Measurements from ENCODE around the gene CPE.
"Not testable (repeated sequence)": the region's sequence is repeated elsewhere in the genome, so short reads cannot be mapped to it uniquely, and the experiment has no call there.

CPE gene

DNA sequence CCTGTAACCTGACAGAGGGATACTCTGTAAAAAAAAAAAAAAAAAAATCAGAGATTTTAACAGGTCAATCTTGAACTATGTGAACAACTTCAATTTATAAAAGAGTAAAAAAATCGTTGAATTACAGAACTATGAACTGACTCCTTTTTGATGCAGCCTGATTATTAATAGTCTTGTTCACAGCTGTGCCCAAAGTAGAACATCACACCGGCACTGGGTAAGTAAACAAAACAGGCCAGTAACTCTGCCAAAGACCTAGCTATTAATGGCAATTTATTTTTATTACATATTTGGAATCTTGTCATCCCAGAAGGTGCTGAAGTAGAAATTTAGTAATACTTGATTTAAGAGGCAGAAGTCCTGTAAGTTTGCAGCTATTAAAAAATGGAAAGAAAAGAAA lies 31.4 kb downstream of the CPE start:
- DNase-seq, result no peak

- no peak for DNase-seq
Measured at GRCh38 chr4:165415910-165416309, 37.1 kb downstream of the CPE start.

DNA sequence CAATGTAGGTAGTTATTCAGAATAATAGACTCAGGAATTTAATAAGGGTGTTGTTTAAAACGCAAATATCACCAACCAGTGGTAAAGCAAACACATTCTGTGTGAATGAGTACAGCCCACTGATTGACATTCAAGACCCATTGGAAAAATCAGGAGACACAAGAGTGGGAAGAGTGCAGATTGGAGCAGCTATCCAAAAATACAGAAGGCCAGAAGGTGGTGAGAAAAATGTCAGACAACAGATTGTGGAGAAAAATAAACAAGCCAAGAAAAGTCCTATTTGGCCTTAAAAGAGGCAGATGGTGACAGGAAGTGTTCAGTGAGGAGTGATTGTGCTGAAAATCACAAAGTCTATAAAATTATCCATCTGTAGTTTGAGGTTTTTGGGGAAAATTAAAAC lies 39.3 kb downstream of the CPE start:
- no peak for DNase-seq

DNA sequence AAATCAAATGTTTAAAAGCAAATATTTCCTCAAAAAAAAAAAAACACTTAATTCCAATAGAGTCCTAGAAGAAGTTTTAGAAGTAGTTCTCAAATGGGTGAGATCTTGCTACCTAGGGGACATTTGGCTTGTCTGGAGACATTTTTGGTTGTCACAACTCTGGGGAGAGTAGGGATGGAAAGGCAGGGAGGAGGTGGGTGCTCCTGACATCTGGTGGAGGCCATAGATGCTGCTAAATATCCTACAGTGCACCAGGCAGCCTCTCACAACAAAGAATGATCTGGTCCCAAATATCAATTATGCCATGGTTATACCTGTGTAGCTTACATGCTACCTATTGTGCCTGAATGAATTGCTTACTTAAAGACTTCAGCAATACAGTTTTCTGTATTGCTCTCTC lies 46.8 kb downstream of the CPE start:
- no peak for DNase-seq

GRCh38 chr4:165426331-165426730 lies 47.5 kb downstream of the CPE start:
- no peak for DNase-seq

DNA sequence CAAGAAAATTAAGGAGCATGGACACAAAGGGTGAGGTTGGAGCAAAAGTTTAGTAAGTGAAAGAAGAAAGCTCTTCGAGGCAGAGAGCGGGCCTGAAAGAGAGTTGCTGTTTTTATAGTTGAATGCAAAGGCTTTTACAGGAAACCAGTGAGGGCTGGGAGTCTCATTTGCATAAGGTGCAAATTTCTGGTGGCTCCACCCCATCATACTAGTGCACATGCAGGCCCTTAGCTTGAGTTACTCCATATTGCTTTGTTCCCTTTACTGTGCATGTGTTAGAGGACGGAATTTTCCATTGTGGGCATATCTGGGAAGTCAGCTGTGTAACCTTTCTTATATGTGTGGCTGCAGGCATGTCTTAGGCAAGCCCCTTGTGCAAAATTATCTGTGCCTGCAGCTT lies 48.0 kb downstream of the CPE start:
- no peak for DNase-seq

DNA sequence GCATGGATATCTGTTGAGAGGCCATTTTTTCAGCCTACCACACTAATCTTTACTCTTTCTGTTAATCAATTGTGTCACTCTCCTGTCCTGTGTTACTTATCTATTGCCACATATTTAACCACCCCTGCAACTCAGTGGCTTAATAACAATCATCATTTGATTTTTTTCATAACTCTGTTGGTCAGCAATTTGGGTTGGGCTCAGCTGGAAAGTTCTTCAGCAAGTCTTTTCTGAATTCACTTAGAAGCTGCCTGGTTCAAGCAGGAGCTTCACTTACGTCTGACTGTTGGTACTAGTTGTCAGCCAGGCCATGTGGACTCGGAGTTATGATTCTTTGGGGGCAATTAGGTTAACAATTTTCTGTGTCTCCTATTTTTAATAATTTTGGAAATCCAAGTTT lies 50.1 kb downstream of the CPE start:
- no peak for DNase-seq

GRCh38 chr4:165433529-165433928 lies 54.7 kb downstream of the CPE start:
- no peak for DNase-seq

DNA sequence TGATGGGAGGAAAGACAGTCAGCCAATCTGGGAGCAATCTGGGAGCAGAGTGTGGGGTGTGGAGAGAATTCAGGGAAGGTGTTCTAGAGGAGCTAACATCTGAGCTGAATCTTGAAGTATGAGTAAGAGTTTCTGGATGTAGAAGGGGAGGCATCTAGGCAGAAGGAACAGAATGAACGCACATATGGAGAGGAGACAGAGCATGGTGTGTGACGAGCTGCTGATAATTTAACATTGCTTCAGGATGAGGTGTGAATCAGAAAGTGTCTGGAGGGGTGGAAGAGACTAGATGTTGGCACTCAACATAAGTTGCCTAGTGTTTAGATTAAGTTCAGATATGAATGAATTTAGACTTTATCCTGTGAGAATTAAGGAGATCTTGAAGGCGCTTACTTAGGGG lies 58.9 kb downstream of the CPE start:
- DNase-seq, result no peak

DNA sequence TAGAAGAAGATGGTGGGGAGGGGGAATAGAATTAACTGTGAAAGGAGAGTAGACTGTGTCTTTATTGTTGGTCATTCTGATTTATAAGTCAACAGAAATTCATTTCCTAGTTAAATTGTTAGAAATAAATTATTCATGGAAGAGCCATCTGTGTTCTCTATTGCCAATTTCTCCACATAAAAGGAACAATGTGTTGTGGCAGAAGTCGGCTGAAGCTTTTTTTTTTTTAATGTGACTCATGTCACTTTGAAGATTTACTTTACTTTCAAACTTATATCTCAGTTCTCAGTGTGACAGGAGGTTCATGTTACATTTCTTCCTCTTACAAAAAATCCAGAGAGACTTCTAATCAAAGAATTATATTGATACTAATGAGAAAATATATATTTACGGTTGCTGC lies 60.5 kb downstream of the CPE start:
- no peak for DNase-seq

- DNase-seq, result no peak
Measured at GRCh38 chr4:165439981-165440380, 61.2 kb downstream of the CPE start.

- DNase-seq, result no peak
Measured at GRCh38 chr4:165440415-165441158, 61.8 kb downstream of the CPE start.

DNA sequence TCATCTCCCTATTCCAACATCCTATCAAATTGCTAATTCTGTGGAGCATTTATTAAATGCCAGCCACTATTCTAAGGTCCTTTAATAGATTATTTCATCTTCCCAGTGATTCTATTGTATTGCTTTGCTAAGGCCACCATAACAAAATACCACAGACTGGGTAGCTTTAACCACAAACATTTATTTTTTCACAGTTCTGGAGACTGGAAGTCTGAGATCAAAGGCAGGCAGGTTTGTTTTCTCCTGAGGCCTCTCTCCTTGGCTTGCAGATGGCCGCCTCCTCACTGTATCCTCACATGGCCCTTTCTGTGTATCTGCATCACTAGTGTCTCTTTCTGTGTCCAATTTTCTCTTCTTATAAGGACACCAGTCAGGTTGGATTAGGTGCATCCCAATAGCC lies 64.5 kb downstream of the CPE start:
- no peak for DNase-seq

DNA sequence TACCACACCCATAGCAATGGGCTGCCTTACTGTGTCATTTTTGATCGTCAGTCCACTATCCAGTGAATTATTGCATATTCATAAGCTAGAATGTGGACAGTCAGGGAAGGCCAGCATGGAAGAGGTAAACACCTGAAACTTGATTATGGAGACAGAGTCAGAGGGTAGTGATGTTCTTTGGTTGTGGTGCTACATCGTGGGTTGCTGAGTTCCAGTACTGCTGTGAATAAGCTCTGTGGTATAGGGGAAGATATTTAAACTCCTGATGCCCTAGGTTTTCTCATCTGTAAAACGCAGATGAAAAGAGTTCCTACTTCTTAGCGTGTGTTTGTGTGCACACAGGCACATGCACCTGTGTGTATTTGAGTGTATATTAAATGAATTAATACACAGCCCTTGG lies 69.9 kb downstream of the CPE start:
- no peak for DNase-seq

DNA sequence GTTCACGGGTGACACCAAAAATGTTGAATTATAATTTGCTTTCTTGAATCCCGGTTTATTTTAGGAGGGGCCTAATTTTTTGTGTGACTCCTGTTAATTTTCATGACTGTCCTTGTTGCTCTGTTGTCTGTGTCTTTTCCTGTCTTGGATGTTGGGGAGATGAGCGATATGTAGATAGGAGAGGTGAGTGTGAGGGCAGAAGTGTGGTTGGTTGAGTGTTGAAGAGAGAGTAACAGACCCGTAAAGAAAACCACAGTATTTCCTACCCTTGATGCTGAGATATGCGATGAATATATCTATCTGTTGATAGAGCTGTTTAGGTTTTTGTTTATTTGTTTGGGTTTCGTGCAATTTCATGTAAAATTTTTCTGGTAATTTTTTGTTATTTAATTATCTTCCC lies 70.5 kb downstream of the CPE start:
- DNase-seq, result no peak

- DNase-seq, result no peak
Measured at GRCh38 chr4:165450871-165451270, 72.1 kb downstream of the CPE start.

GRCh38 chr4:165453140-165453539 lies 74.3 kb downstream of the CPE start:
- not testable (repeated sequence) for DNase-seq

DNA sequence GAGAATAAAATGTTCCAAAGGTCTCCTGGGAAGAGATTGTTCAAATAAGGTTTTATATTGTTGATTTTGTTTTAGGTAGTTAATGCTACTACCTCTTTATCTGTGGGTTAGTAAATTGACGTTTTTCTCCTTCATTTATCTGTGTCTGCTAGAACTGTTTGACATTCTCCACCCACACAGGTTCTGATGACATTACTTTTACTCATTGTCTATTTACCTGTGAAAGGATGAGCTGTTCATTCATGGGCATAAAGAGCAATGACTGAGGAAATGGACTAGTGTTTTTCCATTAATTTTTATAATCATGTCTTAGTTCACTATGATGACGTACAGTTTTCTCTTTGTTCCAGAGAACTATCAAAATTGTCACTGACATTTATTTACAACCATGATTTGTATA lies 75.6 kb downstream of the CPE start:
- DNase-seq, result no peak

- no peak for DNase-seq
Measured at GRCh38 chr4:165457793-165458192, 79.0 kb downstream of the CPE start.

- no peak for DNase-seq
Measured at GRCh38 chr4:165458471-165458870, 79.7 kb downstream of the CPE start.

DNA sequence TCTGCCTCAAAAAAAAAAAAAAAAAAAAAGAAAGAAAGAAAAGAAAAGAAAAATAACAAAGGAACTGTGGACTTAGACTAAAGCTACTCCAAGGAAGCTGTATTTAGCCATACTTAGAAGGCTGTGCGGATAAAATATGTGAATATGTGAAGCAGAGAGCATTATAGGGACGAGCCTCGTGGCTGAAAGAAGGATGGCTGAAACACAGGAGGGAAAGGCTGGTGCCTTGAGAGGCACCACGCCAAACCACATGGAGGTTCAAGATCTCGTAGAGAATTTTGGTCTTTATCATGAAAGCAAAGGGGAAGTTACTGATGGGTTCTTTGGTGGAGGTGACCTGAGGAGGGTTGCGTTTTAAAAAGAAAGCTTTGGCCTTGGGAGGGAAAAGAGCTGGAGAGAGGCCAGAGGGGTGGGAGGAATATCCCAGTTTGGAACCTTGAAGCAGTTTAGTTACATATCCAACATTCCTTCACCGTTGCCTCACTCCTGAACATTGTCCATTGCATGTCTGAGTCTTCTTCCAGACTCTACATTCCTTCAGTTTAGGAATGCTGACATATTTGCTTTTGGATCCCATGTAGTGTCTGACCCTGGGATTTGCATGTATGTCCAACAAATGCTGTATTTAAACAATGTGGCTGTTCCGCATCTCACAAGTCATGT lies 82.5 kb downstream of the CPE start:
- no peak for DNase-seq

DNA sequence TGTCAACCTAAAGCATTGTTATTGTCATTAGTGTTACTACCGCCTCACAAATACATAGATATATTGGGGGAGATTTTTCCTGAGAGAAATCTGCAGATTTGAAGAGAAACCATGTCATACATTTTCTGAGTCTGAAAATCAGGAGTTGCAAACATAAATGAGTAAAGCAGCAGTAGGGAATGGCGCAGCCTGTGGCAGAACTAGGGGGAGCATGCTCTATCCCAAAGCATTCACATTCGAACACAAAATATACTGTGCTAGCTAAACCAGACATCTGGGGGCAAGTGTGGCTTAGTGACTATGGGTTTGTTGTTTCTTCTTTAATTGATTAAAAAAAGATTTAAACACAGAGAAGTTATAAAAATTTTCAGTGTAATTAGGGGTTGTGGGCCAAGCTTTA lies 83.2 kb downstream of the CPE start:
- DNase-seq, result no peak

- DNase-seq, result no peak
Measured at GRCh38 chr4:165464376-165464775, 85.6 kb downstream of the CPE start.

- DNase-seq, result no peak
Measured at GRCh38 chr4:165464813-165465381, 86.1 kb downstream of the CPE start.

- DNase-seq, result no peak
Measured at GRCh38 chr4:165470009-165470408, 91.2 kb downstream of the CPE start.
